SU-DHL-6 (cell line): Measurements from ENCODE around the gene B3GNT9.

Source experiments
- H2AFZ ChIP-seq: fragments of 200-600 bp; sonication (generic); 2 replicates; pipeline ENCODE4 v1.6.1; 2014; ENCODE audit warnings: low read depth, mild to moderate bottlenecking, moderate library complexity, mixed read lengths, antibody characterized with exemption, low read length; ENCODE audit not compliant: severe bottlenecking
- H3F3A ChIP-seq: fragments of 200-600 bp; shearing (Covaris generic); 2 replicates; pipeline ENCODE4 v1.6.0; 2016; ENCODE audit warnings: antibody characterized with exemption, mild to moderate bottlenecking; ENCODE audit not compliant: insufficient read depth
- H3K27ac ChIP-seq: fragments of 200-600 bp; sonication (generic); 2 replicates; pipeline ENCODE4 v1.5.1; 2016; ENCODE audit warnings: low read depth, mild to moderate bottlenecking, low read length, moderate library complexity, mixed read lengths
- H3K27me3 ChIP-seq: fragments of 200-600 bp; sonication (generic), shearing (Covaris generic); 2 replicates; pipeline ENCODE4 v1.6.0; 2014; ENCODE audit warnings: mild to moderate bottlenecking, low read length
- H3K36me3 ChIP-seq: fragments of 200-600 bp; sonication (generic); 2 replicates; pipeline ENCODE4 v1.6.1; 2014; ENCODE audit warnings: mild to moderate bottlenecking, low read length, mixed read lengths
- H3K4me2 ChIP-seq: fragments of 300-600, 200-600 bp; shearing (Covaris generic), sonication (generic); 2 replicates; pipeline ENCODE4 v1.6.0; 2014; ENCODE audit warnings: low read length, low read depth, mild to moderate bottlenecking; ENCODE audit not compliant: poor library complexity, severe bottlenecking
- H3K4me3 ChIP-seq: fragments of 200-600 bp; sonication (generic); 2 replicates; pipeline ENCODE4 v1.5.1; 2014; ENCODE audit warnings: antibody characterized with exemption, low read length, mild to moderate bottlenecking, mixed read lengths; ENCODE audit not compliant: insufficient read depth, poor library complexity, severe bottlenecking
- H3K79me2 ChIP-seq: fragments of 200-600 bp; sonication (generic); 2 replicates; pipeline ENCODE4 v1.6.1; 2014; ENCODE audit warnings: mild to moderate bottlenecking, low read length, moderate library complexity; ENCODE audit not compliant: insufficient read depth
- H3K9ac ChIP-seq: fragments of 200-600 bp; sonication (generic); 2 replicates; pipeline ENCODE4 v1.7.0; 2014; ENCODE audit warnings: mild to moderate bottlenecking, low read length
- H3K9me2 ChIP-seq: fragments of 200-600 bp; sonication (generic); replicated peaks from 2 replicates; pipeline ENCODE4 v1.6.1; 2014; ENCODE audit warnings: low read length; ENCODE audit not compliant: insufficient read depth
- H3K9me3 ChIP-seq: fragments of 200-600 bp; sonication (generic); 2 replicates; pipeline ENCODE4 v1.6.1; 2014; ENCODE audit warnings: low read length, mixed read lengths; ENCODE audit not compliant: insufficient read depth
- H4K20me1 ChIP-seq: fragments of 200-600 bp; sonication (generic); 2 replicates; pipeline ENCODE4 v1.6.1; 2014; ENCODE audit warnings: low read depth, mild to moderate bottlenecking, antibody characterized with exemption, low read length, moderate library complexity, mixed read lengths
- EZH2phosphoT487 ChIP-seq: fragments of 200-600 bp; sonication (generic), shearing (Covaris generic); conservative IDR thresholded peaks from 2 replicates; pipeline ENCODE4 v1.6.1; 2018; ENCODE audit warnings: mild to moderate bottlenecking, antibody characterized with exemption, low read length, moderate library complexity, mixed read lengths
- TF ChIP-seq, protein P1 (sequence below): fragments of 200-600 bp; sonication (generic); IDR thresholded peaks from one replicate; pipeline ENCODE4 v1.5.1; 2017; ENCODE audit warnings: antibody characterized with exemption, mild to moderate bottlenecking, low read length, moderate library complexity; ENCODE audit not compliant: insufficient read depth, poor library complexity, severe bottlenecking

Gene B3GNT9

DNA sequence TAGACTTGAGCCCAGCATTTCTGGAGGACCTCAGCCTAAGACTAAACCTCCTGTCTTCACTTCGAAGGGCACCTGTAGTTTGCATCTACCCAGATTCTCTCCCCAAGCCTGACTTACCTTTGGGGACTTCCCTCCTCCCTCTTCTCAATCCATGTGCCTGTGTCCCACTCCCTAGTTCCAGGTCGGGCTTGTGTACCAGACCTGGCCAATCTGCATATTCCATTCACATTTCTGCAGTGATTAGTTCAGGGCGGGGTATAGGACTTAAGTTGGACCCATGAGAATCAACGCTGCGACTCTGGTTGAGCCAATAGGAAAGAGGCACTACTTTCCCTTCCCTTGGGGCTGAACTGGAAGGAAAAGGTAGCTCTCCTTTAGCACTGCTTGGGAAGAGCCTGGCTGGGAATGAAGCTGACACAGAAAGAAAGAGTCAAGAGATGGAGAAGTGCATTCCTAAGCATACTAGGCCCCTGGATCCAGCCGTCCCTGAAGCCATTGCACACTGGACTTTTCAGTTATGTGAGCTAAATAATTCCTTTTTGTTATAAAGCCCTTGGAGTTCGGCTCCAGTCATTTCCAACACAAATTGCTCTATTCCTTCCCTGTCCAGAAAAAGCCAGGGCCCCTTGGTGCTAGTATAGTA, 6.4 kb upstream of the B3GNT9 start:
- H3K9me3 ChIP-seq = no peaks in the 10 kb centered on the region
- no peak overlapping the region for H2AFZ ChIP-seq
- no peak overlapping the region for H3K27ac ChIP-seq
- H3K9me2 ChIP-seq = no peaks in the 10 kb centered on the region
- H3K27me3 ChIP-seq = no peaks in the 10 kb centered on the region
- H4K20me1 ChIP-seq = no peaks in the 10 kb centered on the region
- no peak overlapping the region for H3K9ac ChIP-seq
- peaks cover 16% of the 10 kb centered on the region for H3F3A ChIP-seq
- TF ChIP-seq, protein P1, sequence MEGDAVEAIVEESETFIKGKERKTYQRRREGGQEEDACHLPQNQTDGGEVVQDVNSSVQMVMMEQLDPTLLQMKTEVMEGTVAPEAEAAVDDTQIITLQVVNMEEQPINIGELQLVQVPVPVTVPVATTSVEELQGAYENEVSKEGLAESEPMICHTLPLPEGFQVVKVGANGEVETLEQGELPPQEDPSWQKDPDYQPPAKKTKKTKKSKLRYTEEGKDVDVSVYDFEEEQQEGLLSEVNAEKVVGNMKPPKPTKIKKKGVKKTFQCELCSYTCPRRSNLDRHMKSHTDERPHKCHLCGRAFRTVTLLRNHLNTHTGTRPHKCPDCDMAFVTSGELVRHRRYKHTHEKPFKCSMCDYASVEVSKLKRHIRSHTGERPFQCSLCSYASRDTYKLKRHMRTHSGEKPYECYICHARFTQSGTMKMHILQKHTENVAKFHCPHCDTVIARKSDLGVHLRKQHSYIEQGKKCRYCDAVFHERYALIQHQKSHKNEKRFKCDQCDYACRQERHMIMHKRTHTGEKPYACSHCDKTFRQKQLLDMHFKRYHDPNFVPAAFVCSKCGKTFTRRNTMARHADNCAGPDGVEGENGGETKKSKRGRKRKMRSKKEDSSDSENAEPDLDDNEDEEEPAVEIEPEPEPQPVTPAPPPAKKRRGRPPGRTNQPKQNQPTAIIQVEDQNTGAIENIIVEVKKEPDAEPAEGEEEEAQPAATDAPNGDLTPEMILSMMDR = no peak
- TF ChIP-seq EZH2phosphoT487 = no peak
- H3K4me3 ChIP-seq = no peak overlapping the region
- H3K36me3 ChIP-seq = no peaks in the 10 kb centered on the region
- H3K79me2 ChIP-seq = no peaks in the 10 kb centered on the region
- H3K4me2 ChIP-seq = no peak overlapping the region

DNA sequence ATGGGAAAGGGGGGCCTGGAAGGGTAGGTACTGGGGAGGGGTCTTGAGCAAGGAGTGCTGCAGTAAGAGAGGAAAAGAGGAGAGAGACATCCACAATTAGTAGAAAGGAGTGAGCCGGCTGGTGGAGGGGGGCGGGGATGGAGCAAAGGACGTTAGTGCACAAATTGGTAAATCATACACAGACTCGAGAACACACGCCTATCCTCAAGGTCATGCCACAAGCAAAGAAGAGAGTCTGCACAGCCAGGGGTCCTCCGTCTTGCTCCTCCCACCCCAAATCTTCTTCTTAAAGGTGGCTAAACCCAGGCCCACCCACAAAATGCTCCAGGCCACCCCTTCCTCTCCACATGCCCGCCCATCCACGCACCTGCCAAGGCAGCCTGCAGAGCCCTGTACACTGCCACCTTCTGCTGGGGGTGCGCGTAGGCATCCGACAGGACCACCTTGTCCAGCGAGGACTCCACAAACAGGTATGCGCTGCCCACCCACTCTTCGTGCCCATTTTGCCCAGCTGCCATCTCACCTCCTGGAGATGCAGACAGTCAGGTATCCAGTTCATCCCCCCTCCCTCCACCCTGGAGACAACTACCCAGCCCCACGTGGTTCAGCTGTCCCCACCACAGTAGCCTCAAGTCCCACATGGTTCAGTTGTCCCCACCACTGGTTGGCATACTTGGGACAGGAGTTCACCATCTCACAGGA, 5.5 kb upstream of the B3GNT9 start:
- no peak overlapping the region for H3K4me2 ChIP-seq

DNA sequence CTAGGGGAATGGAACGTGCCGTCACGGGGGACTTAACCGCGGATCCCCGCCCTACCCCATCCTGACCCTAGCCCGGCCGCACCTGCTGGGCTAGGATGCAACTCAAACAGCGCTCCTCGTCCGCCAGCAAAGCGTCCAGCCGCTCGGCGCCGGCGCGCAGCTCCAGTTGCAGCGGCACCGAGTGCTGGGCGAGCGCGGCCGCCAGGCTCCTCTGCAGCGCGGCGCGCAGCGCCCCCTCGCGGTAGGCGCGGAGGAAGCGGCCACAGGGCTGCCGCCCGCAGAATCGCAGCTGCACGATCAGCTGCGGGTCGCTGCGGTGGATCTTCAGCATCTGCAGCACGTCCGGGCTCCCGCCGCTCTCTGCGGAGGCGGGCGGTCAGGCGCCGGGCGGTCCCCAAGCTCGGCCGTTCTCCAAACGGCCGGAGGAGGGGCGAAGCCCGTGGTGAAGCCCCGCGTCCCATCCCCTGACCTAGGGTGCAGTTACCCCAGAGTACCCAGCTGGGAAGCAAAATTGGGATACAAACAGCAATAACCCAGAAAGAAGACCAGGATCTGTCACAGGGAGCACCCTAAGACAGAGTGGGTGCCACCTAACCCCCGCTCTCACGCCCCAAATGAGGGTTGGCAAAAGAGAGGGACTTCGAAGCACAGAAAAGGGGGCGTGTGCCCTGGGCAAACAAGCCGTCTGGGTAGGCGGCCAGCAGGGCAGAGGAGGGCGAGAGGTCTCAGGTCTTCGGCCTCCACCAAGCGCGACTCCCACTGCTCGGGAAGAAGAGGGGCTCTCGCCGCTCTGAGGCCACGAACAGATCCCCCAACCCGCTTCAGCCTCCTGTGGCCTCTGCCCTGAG, 4.7 kb upstream of the B3GNT9 start:
- Histone ChIP-seq H3K36me3 (no peaks in the 10 kb centered on the region), H3K9me3 (no peaks in the 10 kb centered on the region), H3K9ac (no peak overlapping the region), H3K79me2 (no peaks in the 10 kb centered on the region), H3K27ac (no peak overlapping the region), H3K27me3 (no peaks in the 10 kb centered on the region), H3K4me3 (no peak overlapping the region), H4K20me1 (no peaks in the 10 kb centered on the region), H3K9me2 (no peaks in the 10 kb centered on the region), H3F3A (peaks cover 16% of the 10 kb centered on the region), H2AFZ (no peak overlapping the region), H3K4me2 (peak overlapping the region; percentile 39)
- TF ChIP-seq EZH2phosphoT487 = no peak
- TF ChIP-seq, protein P1 = peak; percentile 77

More for the DNA sequence above, 5.5 kb upstream of the B3GNT9 start:
- no peaks in the 10 kb centered on the region for H3K9me3 ChIP-seq
- peaks cover 16% of the 10 kb centered on the region for H3F3A ChIP-seq
- no peak overlapping the region for H3K27ac ChIP-seq
- H3K27me3 ChIP-seq = no peaks in the 10 kb centered on the region
- H3K9ac ChIP-seq = no peak overlapping the region
- H3K4me3 ChIP-seq = no peak overlapping the region
- no peaks in the 10 kb centered on the region for H3K9me2 ChIP-seq
- no peaks in the 10 kb centered on the region for H3K36me3 ChIP-seq
- no peaks in the 10 kb centered on the region for H3K79me2 ChIP-seq
- no peaks in the 10 kb centered on the region for H4K20me1 ChIP-seq
- TF ChIP-seq EZH2phosphoT487 = no peak
- TF ChIP-seq, protein P1 = no peak
- no peak overlapping the region for H2AFZ ChIP-seq
